Neural progenitor cell (in vitro differentiated cells): Measurements from ENCODE around the gene CEP128. TPM values are rescaled to one million over a fixed set of nuclear protein-coding genes. Genes with fewer than 3 reads are reported as not detected.

Source experiments
- DNase-seq: peaks from one replicate; pipeline ENCODE4 v3.0.0-alpha.2; 2016; ENCODE audit warnings: low spot score
- H2AFZ ChIP-seq: fragments of 200-600 bp; sonication (generic); replicated peaks from 2 replicates; pipeline ENCODE4 v1.6.1; 2016; ENCODE audit warnings: antibody characterized with exemption
- H3F3A ChIP-seq: fragments of 200-600 bp; sonication (generic); 2 replicates; pipeline ENCODE4 v1.6.1; 2016; ENCODE audit warnings: antibody characterized with exemption, low read depth
- H3K27ac ChIP-seq: fragments of 200-600 bp; sonication (generic); 2 replicates; pipeline ENCODE4 v1.5.1; 2016; ENCODE audit warnings: mild to moderate bottlenecking
- H3K27me3 ChIP-seq: fragments of 200-600 bp; sonication (generic); 2 replicates; pipeline ENCODE4 v1.6.1; 2016; ENCODE audit warnings: mild to moderate bottlenecking, moderate library complexity
- H3K36me3 ChIP-seq: fragments of 200-600 bp; sonication (generic); 2 replicates; pipeline ENCODE4 v1.5.1; 2016
- H3K4me1 ChIP-seq: fragments of 200-600 bp; sonication (generic); 2 replicates; pipeline ENCODE4 v1.6.1; 2016; ENCODE audit warnings: mixed run types
- H3K4me2 ChIP-seq: fragments of 200-600 bp; sonication (generic); 2 replicates; pipeline ENCODE4 v1.6.1; 2016
- H3K4me3 ChIP-seq: fragments of 200-600 bp; sonication (generic); 2 replicates; pipeline ENCODE4 v1.5.1; 2016
- H3K79me2 ChIP-seq: fragments of 200-600 bp; sonication (generic); 2 replicates; pipeline ENCODE4 v1.6.1; 2016; ENCODE audit warnings: low read depth
- H3K9ac ChIP-seq: fragments of 200-600 bp; sonication (generic); 2 replicates; pipeline ENCODE4 v1.6.1; 2016
- H3K9me3 ChIP-seq: fragments of 200-600 bp; sonication (generic); 2 replicates; pipeline ENCODE4 v1.5.1; 2016; ENCODE audit warnings: low read depth
- H4K20me1 ChIP-seq: fragments of 200-600 bp; sonication (generic); 2 replicates; pipeline ENCODE4 v1.6.1; 2016; ENCODE audit warnings: low read depth
- H3K27ac Mint-ChIP-seq: 3 replicates; pipeline ENCODE4 v1.8.0; 2021; ENCODE audit warnings: mixed read lengths
- H3K27me3 Mint-ChIP-seq: 2 replicates; pipeline ENCODE4 v1.8.0; 2022; ENCODE audit warnings: low read depth, mild to moderate bottlenecking, inconsistent platforms, moderate library complexity, mixed read lengths; ENCODE audit not compliant: insufficient read depth
- H3K36me3 Mint-ChIP-seq: 3 replicates; pipeline ENCODE4 v1.8.0; 2021; ENCODE audit warnings: mixed read lengths
- H3K4me1 Mint-ChIP-seq: 3 replicates; pipeline ENCODE4 v1.8.0; 2021; ENCODE audit warnings: mixed read lengths
- H3K4me3 Mint-ChIP-seq: 3 replicates; pipeline ENCODE4 v1.8.0; 2021; ENCODE audit warnings: mild to moderate bottlenecking, moderate library complexity, mixed read lengths
- H3K9me3 Mint-ChIP-seq: 3 replicates; pipeline ENCODE4 v1.8.0; 2020; ENCODE audit warnings: mixed read lengths
- CTCF ChIP-seq: fragments of 200-600 bp; sonication (generic); IDR thresholded peaks from 2 replicates; pipeline ENCODE4 v1.5.1; 2017; ENCODE audit warnings: antibody characterized with exemption, mild to moderate bottlenecking
- EZH2 ChIP-seq: fragments of 200-600 bp; sonication (generic); IDR thresholded peaks from 2 replicates; pipeline ENCODE4 v1.6.1; 2017; ENCODE audit warnings: antibody characterized with exemption, mild to moderate bottlenecking, moderate library complexity
- EZH2phosphoT487 ChIP-seq: fragments of 200-600 bp; sonication (generic); IDR thresholded peaks from 2 replicates; pipeline ENCODE4 v1.6.1; 2017; ENCODE audit warnings: antibody characterized with exemption
- total RNA-seq: library from RNA; depleted of rRNA; stranded (reverse); fragments of >200 nt; gene quantifications from 2 replicates; pipeline ENCODE4 v1.2.3, GENCODE V29; 2015; ENCODE audit warnings: low replicate concordance

The CEP128 gene
- total RNA-seq, 1 donor from 2014 or later: 12.1 TPM

- H3K4me3 Mint-ChIP-seq: no peak overlapping the region
- Histone ChIP-seq H3K36me3 (peaks cover 19% of the 10 kb centered on the region), H3K4me3 (no peak overlapping the region), H4K20me1 (no peaks in the 10 kb centered on the region), H3K27ac (no peak overlapping the region), H3K79me2 (no peaks in the 10 kb centered on the region), H3K4me2 (no peak overlapping the region), H3K4me1 (no peaks in the 10 kb centered on the region), H3F3A (no peaks in the 10 kb centered on the region), H3K27me3 (no peaks in the 10 kb centered on the region), H2AFZ (no peak overlapping the region), H3K9ac (no peak overlapping the region), H3K9me3 (no peaks in the 10 kb centered on the region)
- H3K27ac Mint-ChIP-seq: no peak overlapping the region
- no peaks in the 10 kb centered on the region for H3K4me1 Mint-ChIP-seq
- DNase-seq: no peak
- TF ChIP-seq EZH2 (no peak), CTCF (no peak)
- peaks cover 20% of the 10 kb centered on the region for H3K9me3 Mint-ChIP-seq
- H3K36me3 Mint-ChIP-seq: peaks cover 16% of the 10 kb centered on the region
- no peaks in the 10 kb centered on the region for H3K27me3 Mint-ChIP-seq
Observed at GRCh38 chr14:80867798-80868197, 73.7 kb downstream of the CEP128 start.

- H3K9me3 Mint-ChIP-seq: peaks cover 20% of the 10 kb centered on the region
- no peaks in the 10 kb centered on the region for H3K27me3 Mint-ChIP-seq
- H3K36me3 Mint-ChIP-seq: peaks cover 13% of the 10 kb centered on the region
Observed at GRCh38 chr14:80867091-80867490, 74.4 kb downstream of the CEP128 start.

GRCh38 chr14:80865565-80865964 is 76.0 kb downstream of the CEP128 start:
- H3K36me3 Mint-ChIP-seq: peaks cover 5% of the 10 kb centered on the region
- Histone ChIP-seq H3K27me3 (no peaks in the 10 kb centered on the region), H3K36me3 (peaks cover 13% of the 10 kb centered on the region), H4K20me1 (no peaks in the 10 kb centered on the region), H3K27ac (no peak overlapping the region), H3F3A (no peaks in the 10 kb centered on the region), H3K4me3 (no peak overlapping the region), H3K4me1 (no peaks in the 10 kb centered on the region), H3K79me2 (no peaks in the 10 kb centered on the region), H2AFZ (no peak overlapping the region), H3K4me2 (no peak overlapping the region), H3K9me3 (no peaks in the 10 kb centered on the region), H3K9ac (no peak overlapping the region)
- TF ChIP-seq EZH2phosphoT487 (no peak), CTCF (no peak), EZH2 (no peak)
- peaks cover 14% of the 10 kb centered on the region for H3K9me3 Mint-ChIP-seq
- no peaks in the 10 kb centered on the region for H3K27me3 Mint-ChIP-seq
- H3K4me1 Mint-ChIP-seq: no peaks in the 10 kb centered on the region
- no peak overlapping the region for H3K27ac Mint-ChIP-seq
- DNase-seq: no peak
- H3K4me3 Mint-ChIP-seq: no peak overlapping the region

More at GRCh38 chr14:80867091-80867490, 74.4 kb downstream of the CEP128 start:
- no peaks in the 10 kb centered on the region for H3K4me1 ChIP-seq
- Mint-ChIP-seq H3K27ac (no peak overlapping the region), H3K4me1 (no peaks in the 10 kb centered on the region), H3K4me3 (no peak overlapping the region)
- no peaks in the 10 kb centered on the region for H3K27me3 ChIP-seq
- no peaks in the 10 kb centered on the region for H3K9me3 ChIP-seq
- no peaks in the 10 kb centered on the region for H4K20me1 ChIP-seq
- H3K9ac ChIP-seq: no peak overlapping the region
- no peaks in the 10 kb centered on the region for H3F3A ChIP-seq
- no peak for TF ChIP-seq EZH2
- no peak for TF ChIP-seq CTCF
- no peak for TF ChIP-seq EZH2phosphoT487
- H2AFZ ChIP-seq: no peak overlapping the region
- no peak for DNase-seq
- H3K4me3 ChIP-seq: no peak overlapping the region
- peaks cover 19% of the 10 kb centered on the region for H3K36me3 ChIP-seq
- H3K79me2 ChIP-seq: no peaks in the 10 kb centered on the region
- H3K4me2 ChIP-seq: no peak overlapping the region
- no peak overlapping the region for H3K27ac ChIP-seq
